ENCODE measurements around the gene FBLN5.
"Not testable (repeated sequence)": the region's sequence is repeated elsewhere in the genome, so short reads cannot be mapped to it uniquely, and the experiment has no call there.

FBLN5 gene

GRCh38 chr14:91861091-91861490, 86.4 kb downstream of the FBLN5 start:
- no peak for DNase-seq (ENCODE audit: low read depth in 2 of 2)

GRCh38 chr14:91860238-91860637, 87.3 kb downstream of the FBLN5 start:
- DNase-seq (ENCODE audit: low read depth in 2 of 2): no peak

GRCh38 chr14:91858536-91859275, 88.8 kb downstream of the FBLN5 start:
- no peak for DNase-seq (ENCODE audit: low read depth in 2 of 2)

GRCh38 chr14:91857614-91858013, 89.9 kb downstream of the FBLN5 start:
- no peak for DNase-seq (ENCODE audit: low read depth in 2 of 2)

- no peak for DNase-seq (ENCODE audit: low read depth in 2 of 2)
Measured at GRCh38 chr14:91854327-91854934, 93.1 kb downstream of the FBLN5 start.

- no peak for DNase-seq (ENCODE audit: low read depth in 2 of 2)
Measured at GRCh38 chr14:91851563-91851962, 95.9 kb downstream of the FBLN5 start.

GRCh38 chr14:91848504-91849001, 98.9 kb downstream of the FBLN5 start:
- no peak for DNase-seq (ENCODE audit: low read depth in 2 of 2)

- DNase-seq (ENCODE audit: low read depth in 2 of 2): no peak
Measured at GRCh38 chr14:91847693-91848092, 99.8 kb downstream of the FBLN5 start.

- no peak for DNase-seq (ENCODE audit: low read depth in 2 of 2)
Measured at GRCh38 chr14:91845652-91846051, 101.8 kb downstream of the FBLN5 start.

GRCh38 chr14:91845056-91845455, 102.4 kb downstream of the FBLN5 start:
- DNase-seq (ENCODE audit: low read depth in 2 of 2): not testable (repeated sequence)

GRCh38 chr14:91844029-91844428, 103.5 kb downstream of the FBLN5 start:
- no peak for DNase-seq (ENCODE audit: low read depth in 2 of 2)

- no peak for DNase-seq (ENCODE audit: low read depth in 2 of 2)
Measured at GRCh38 chr14:91843437-91843836, 104.1 kb downstream of the FBLN5 start.

- no peak for DNase-seq (ENCODE audit: low read depth in 2 of 2)
Measured at GRCh38 chr14:91841065-91841464, 106.4 kb downstream of the FBLN5 start.

- DNase-seq (ENCODE audit: low read depth in 2 of 2): no peak
Measured at GRCh38 chr14:91839749-91840148, 107.7 kb downstream of the FBLN5 start.

- DNase-seq (ENCODE audit: low read depth in 2 of 2): no peak
Measured at GRCh38 chr14:91837076-91837475, 110.4 kb downstream of the FBLN5 start.

- DNase-seq (ENCODE audit: low read depth in 2 of 2): peak; percentile 75 to 83
Measured at GRCh38 chr14:91835920-91836843, 111.3 kb downstream of the FBLN5 start.

GRCh38 chr14:91835197-91835919, 112.1 kb downstream of the FBLN5 start:
- DNase-seq (ENCODE audit: low read depth in 2 of 2): no peak

GRCh38 chr14:91834571-91834970, 112.9 kb downstream of the FBLN5 start:
- DNase-seq (ENCODE audit: low read depth in 2 of 2): no peak

GRCh38 chr14:91831337-91831736, 116.2 kb downstream of the FBLN5 start:
- DNase-seq (ENCODE audit: low read depth in 2 of 2): no peak

GRCh38 chr14:91830777-91831176, 116.7 kb downstream of the FBLN5 start:
- no peak for DNase-seq (ENCODE audit: low read depth in 2 of 2)

GRCh38 chr14:91829511-91829910, 118.0 kb downstream of the FBLN5 start:
- no peak for DNase-seq (ENCODE audit: low read depth in 2 of 2)

- DNase-seq (ENCODE audit: low read depth in 2 of 2): no peak
Measured at GRCh38 chr14:91827746-91828145, 119.7 kb downstream of the FBLN5 start.

Measured in stimulated activated CD8-positive, alpha-beta memory T cell treated with anti-CD3 and anti-CD28 coated beads, Interleukin-7, amount 100 ng/mL, for 4 hours (primary cell).